GM10248 (cell line): Measurements from ENCODE around the gene XRCC4.

Source experiments
- CTCF ChIA-PET: fragments of 300-600 bp; sonication (Branson Sonifier 250); formaldehyde crosslinking; extraction: SDS; loops from one replicate; lab custom pipeline; 2021; ENCODE audit warnings: antibody characterized with exemption; lab: Yijun Ruan, JAX
- POLR2A ChIA-PET: fragments of 350-650 bp; sonication (Branson Sonifier 250); formaldehyde crosslinking; extraction: SDS; loops from one replicate; lab custom pipeline; 2020; ENCODE audit warnings: antibody characterized with exemption; lab: Yijun Ruan, JAX
- DNase-seq: peaks from one replicate; pipeline ENCODE4 v3.0.0; 2012; ENCODE audit errors: extremely low spot score
- CTCF ChIP-seq: IDR thresholded peaks from 2 replicates; pipeline ENCODE4 v1.5.1; 2012; ENCODE audit warnings: mild to moderate bottlenecking, low read depth; ENCODE audit errors: extremely low read depth, missing control alignments, control extremely low read depth

Gene XRCC4

DNA sequence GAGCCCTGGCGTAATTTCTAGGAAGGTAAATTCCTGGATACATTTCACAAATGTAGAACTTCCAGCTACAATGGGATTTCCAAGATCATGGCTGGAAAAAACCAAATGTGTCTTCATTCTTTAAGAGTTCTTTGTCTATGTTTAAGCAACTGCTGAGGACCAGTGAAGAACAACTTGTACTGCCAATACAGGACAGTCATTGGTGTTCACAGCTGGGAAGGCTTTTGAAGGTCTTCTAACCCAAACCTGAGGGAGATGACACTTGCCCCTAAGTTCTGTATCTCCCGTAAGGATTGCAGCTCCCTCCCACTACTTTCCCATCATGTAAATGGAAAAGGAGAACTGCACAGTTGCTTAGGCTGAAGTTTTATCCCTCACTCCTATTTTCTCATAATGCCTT is 28.5 kb upstream of the XRCC4 start:
- CTCF ChIA-PET = interaction anchor here (0.8 to 2.6 kb wide), 3 partner anchors 13 to 22 kb away, joined by 3 to 11 read pairs (median 5); no protein-coding TSS in a partner anchor
- no peak for TF ChIP-seq CTCF
- POLR2A ChIA-PET = no interaction called here
- DNase-seq = no peak

DNA sequence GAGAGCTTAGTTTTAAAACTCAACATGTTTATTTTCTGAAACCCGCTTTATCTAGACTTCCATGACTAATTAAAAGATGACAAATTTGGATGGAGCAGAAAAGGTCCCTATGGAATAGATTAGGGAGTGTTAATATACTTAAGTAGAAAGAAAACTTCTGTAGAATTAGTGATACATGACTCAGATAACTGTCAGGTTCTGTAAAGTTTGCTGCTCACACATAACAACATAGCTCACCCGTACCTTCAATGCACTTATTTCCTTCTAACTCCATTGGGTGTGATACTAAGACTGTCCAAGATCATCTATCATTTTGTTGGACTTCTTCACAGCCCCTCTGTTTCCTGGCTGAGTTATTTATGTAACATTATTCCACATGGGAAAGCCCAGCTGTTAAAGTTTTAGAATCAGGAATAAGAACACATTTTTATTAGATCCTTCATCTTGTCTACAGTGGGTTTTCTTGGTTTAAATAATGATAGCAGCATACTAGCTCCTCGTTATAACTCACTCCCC is 27.9 kb upstream of the XRCC4 start:
- DNase-seq = no peak
- ChIA-PET POLR2A (no interaction called here), CTCF (interaction anchor here (1.9 to 2.6 kb wide), 2 partner anchors 14 to 23 kb away, joined by 5 to 11 read pairs; no protein-coding TSS in a partner anchor)
- TF ChIP-seq CTCF = no peak

- ChIA-PET CTCF (interaction anchor here (1.0 to 2.6 kb wide), 3 partner anchors 15 to 379 kb away, joined by 3 to 11 read pairs (median 3); no protein-coding TSS in a partner anchor), POLR2A (no interaction called here)
- no peak for DNase-seq
- no peak for TF ChIP-seq CTCF
Observed at GRCh38 chr5:83050723-83051340, 26.5 kb upstream of the XRCC4 start.

DNA sequence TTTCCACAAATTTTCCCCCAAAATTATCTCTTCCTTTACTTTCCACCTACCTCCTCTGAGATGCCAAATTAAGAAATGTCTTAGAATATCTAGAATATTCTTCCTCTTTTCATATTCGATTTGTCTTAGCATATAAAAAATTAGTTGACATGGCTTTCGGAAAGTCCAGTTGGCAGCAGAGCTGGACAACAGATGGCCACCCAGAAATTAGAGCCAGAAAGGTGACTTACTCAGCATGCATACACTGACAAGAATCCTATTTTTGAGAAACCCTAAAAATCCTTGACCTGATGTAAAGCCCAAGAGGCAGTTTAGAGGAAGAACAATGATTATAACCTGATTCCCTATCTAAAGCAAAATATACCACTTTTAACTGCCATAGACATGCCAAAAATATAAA is 22.2 kb upstream of the XRCC4 start:
- TF ChIP-seq CTCF = no peak
- ChIA-PET POLR2A (no interaction called here), CTCF (interaction anchor here (1.2 to 1.3 kb wide), 2 partner anchors 19 to 34 kb away, joined by 3 to 4 read pairs; no protein-coding TSS in a partner anchor)
- no peak for DNase-seq

- CTCF ChIA-PET = interaction anchor here (1.5 kb wide), 1 partner anchor 115 kb away, joined by 3 read pairs; no protein-coding TSS in a partner anchor
- no peak for TF ChIP-seq CTCF
- DNase-seq = no peak
- POLR2A ChIA-PET = no interaction called here
Observed at GRCh38 chr5:83058726-83059125, 18.6 kb upstream of the XRCC4 start.

DNA sequence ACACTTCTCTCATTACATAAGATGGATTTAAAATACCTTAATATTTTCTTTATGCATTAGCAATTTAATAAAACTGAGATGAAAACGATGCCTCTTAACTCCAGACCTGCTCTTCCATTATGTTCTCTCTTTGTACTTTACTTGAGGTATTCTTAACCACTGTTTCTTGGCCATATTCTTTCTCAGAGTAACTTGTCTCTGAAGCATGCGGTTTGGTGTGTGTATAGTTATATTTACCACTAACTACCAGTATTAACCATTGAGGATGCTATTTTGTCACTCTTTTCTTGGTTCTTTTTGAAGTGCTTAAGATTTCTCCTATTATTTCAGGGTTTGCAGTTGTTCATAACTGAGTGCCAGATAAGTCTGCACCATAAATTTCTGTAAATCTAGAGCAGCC is 18.0 kb upstream of the XRCC4 start:
- DNase-seq = no peak

More for the DNA sequence above, 18.0 kb upstream of the XRCC4 start:
- POLR2A ChIA-PET = no interaction called here
- CTCF ChIA-PET = interaction anchor here (1.5 kb wide), 1 partner anchor 116 kb away, joined by 3 read pairs; no protein-coding TSS in a partner anchor
- no peak for TF ChIP-seq CTCF
